GM18867 (cell line): ENCODE measurements around the gene LRRIQ3.
A peak's percentile ranks its signal among the peaks of the same experiment; 100 is the strongest.
"Not testable (repeated sequence)": the region's sequence is repeated elsewhere in the genome, so short reads cannot be mapped to it uniquely, and the experiment has no call there.

Experiments used
- ATAC-seq: cut with Tn5 transposase; IDR thresholded peaks from one replicate; pipeline ENCODE4 v1.9.1; 2021; ENCODE audit warnings: mild to moderate bottlenecking, moderate library complexity; ENCODE audit not compliant: unreplicated experiment

LRRIQ3 gene

GRCh38 chr1:74117370-74117769 lies 80.6 kb downstream of the LRRIQ3 start:
- ATAC-seq = not testable (repeated sequence)

- no peak for ATAC-seq
Measured at GRCh38 chr1:74113333-74113732, 84.6 kb downstream of the LRRIQ3 start.

- ATAC-seq = no peak
Measured at GRCh38 chr1:74107394-74107793, 90.6 kb downstream of the LRRIQ3 start.

GRCh38 chr1:74091371-74091770 lies 106.6 kb downstream of the LRRIQ3 start:
- ATAC-seq = no peak

- no peak for ATAC-seq
Measured at GRCh38 chr1:74083128-74083527, 114.8 kb downstream of the LRRIQ3 start.

GRCh38 chr1:74065081-74065480 lies 132.9 kb downstream of the LRRIQ3 start:
- no peak for ATAC-seq

- ATAC-seq = no peak
Measured at GRCh38 chr1:74057719-74058118, 140.3 kb downstream of the LRRIQ3 start.

- no peak for ATAC-seq
Measured at GRCh38 chr1:74053407-74053806, 144.6 kb downstream of the LRRIQ3 start.

- ATAC-seq = no peak
Measured at GRCh38 chr1:74050386-74050785, 147.6 kb downstream of the LRRIQ3 start.

GRCh38 chr1:74038042-74038441 lies 159.9 kb downstream of the LRRIQ3 start:
- ATAC-seq = no peak

- ATAC-seq = no peak
Measured at GRCh38 chr1:74012583-74012982, 185.4 kb downstream of the LRRIQ3 start.

GRCh38 chr1:74011736-74012135 lies 186.2 kb downstream of the LRRIQ3 start:
- no peak for ATAC-seq

- no peak for ATAC-seq
Measured at GRCh38 chr1:74010206-74010605, 187.8 kb downstream of the LRRIQ3 start.

GRCh38 chr1:74005533-74005932 lies 192.4 kb downstream of the LRRIQ3 start:
- ATAC-seq = no peak

GRCh38 chr1:74003806-74004205 lies 194.2 kb downstream of the LRRIQ3 start:
- ATAC-seq = no peak

GRCh38 chr1:73998348-73998959 lies 199.5 kb downstream of the LRRIQ3 start:
- peak; percentile 82 for ATAC-seq

- no peak for ATAC-seq
Measured at GRCh38 chr1:73980324-73981040, 217.5 kb downstream of the LRRIQ3 start.

GRCh38 chr1:73979684-73980083 lies 218.3 kb downstream of the LRRIQ3 start:
- no peak for ATAC-seq

- no peak for ATAC-seq
Measured at GRCh38 chr1:73978964-73979363, 219.0 kb downstream of the LRRIQ3 start.
